ENCODE results near the gene PGM2L1.
"Not testable (repeated sequence)": the region's sequence is repeated elsewhere in the genome, so short reads cannot be mapped to it uniquely, and the experiment has no call there.

Gene PGM2L1

DNA sequence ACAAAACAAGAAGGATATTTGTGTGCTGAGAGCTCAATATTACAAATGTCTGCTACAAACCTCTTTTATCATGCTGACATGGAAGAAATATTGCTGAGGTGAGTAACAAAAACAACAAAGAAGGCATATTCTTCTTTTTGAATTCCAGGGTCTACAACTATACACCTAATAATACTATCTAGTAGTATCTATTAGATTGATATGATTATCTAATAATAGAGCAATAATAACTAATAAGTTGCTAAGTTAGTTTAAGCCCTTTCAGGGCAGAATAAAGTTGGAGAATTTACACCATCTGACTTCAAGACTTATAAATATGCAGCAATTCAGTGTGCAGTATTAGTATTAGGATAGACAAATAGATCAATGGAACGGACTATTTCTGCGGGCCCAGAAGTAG lies 11.4 kb upstream of the PGM2L1 start:
- DNase-seq (ENCODE audit: low read depth): no peak
- no peak overlapping the region for H3K4me3 ChIP-seq (ENCODE audit: low read depth, low read length)

DNA sequence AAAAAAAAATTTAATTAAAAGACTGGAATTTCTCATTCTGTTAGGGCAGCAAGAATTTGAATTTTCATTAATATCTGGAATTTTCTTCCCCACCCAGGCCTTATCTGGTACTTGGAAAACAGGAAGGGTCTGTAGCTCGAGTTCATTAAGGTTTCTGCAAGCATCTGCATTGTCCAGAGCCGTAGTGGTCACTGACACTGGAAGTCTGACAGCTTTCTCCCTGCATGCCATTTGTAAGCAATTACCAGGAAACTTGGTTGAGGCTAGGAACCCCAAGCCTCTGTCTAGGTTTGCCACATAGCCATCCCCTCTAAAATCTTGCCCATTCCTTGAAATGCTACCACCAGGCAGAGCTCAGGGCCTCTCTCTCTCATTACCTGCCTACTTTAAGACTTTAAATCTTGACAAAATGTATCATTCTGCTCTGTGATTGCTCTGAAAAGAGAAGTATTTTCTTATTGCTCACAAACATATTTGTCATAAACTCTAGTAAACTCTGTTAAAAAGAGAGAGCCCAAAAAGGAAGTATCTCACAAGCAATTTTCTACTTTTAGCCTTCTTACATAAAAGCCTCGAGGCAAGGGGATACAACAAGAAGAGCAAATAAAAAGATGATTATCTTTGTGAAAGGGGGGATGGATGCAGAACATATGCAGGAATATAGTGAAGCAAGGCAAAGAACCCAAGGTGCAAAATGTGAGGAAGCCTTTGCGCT lies 5.5 kb upstream of the PGM2L1 start:
- DNase-seq (ENCODE audit: low read depth): no peak
- no peak overlapping the region for H3K4me3 ChIP-seq (ENCODE audit: low read depth, low read length)

DNA sequence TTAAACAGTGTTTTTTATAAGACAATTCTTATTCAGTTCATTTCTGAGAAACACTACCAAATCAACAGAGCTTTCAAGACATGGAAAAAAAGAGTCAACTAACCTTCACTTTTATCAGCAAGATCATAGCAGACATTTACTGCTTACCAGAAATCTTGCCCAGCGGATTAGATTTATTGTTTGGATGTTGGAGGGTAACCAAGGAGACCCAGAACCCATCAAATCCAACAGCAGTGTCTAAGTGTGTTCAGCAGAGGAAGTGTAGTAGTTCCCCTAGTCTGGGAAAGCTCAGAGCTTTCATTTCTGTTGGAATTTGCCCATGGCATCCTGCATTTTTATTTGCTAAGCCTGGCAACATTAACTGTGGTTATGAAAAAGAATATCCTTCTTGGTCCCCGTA lies 2.4 kb upstream of the PGM2L1 start:
- no peak for DNase-seq (ENCODE audit: low read depth)
- H3K4me3 ChIP-seq (ENCODE audit: low read depth, low read length): no peak overlapping the region

DNA sequence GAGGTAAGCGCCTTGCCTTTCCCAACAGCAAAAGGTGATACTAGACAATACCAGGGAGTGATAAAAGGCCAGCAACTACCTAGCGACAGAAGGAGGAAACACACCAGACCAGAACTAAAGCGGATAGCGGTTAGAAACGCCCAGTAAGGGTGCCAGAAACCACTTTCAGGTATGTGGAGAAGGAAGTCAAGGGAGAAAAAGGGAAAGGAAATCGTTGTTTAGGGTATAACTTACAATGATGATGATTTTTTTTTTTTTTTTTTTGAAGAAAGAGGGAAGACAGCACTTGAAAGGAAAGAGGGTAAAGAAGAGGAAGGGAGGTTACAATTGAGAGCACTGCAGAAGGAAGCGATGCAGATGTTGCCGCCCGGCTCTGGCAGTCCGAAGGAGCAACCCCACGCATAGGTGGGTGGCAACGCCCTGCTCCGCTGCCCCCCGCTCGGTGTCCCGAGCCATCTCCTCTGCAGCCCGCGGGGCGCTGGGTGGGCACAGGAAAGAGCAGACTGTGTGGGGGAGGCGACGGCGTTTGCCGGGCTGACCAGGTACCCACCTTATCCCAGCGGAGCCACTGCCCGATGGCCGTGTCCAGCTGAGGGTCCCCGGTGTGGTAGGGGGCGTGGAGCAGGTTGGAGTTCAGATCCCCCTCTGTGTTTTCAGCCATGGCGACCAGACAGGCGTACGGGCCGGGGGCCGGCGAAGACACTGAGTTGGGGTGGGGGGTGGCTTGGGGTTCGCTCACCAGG lies 561 bp downstream of the PGM2L1 start:
- no peak for DNase-seq (ENCODE audit: low read depth)
- peak overlapping the region; percentile 83 for H3K4me3 ChIP-seq (ENCODE audit: low read depth, low read length)

DNA sequence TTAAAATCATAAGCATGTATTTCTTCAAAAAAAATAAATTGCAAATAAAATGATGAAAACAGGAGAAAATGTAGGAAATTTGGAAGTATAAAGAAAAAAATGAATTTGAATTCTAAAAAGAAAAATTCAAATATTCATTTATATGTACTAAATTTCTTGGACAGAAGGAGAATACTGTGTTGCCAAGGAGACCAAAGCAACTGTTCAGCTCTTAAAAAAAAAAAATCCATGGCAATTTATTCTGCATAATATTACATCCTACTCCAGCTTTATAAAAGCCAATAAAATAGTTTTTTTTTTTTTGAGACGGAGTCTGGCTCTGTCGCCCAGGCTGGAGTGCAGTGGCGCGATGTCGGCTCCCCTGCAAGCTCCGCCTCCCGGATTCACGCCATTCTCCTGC lies 6.0 kb downstream of the PGM2L1 start:
- no peak for DNase-seq (ENCODE audit: low read depth)
- H3K4me3 ChIP-seq (ENCODE audit: low read depth, low read length): no peak overlapping the region

DNA sequence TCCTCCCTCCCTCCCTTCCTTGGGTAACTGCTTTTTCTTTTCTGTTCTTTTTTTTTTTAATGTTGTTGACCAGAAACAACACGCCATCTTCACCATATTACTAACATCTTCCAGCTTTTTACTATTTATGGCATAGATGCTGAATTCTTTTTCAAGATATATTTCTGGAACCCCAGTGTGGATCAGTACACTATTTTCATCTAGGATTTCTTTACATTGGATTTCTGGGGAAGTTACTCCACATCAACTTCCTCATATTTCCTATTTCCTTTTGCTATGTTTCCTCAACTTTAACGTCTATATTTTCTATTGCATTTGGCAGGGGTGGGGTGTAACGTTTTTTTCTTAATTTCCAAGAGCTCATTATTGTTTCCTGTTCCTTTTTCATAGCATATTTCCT lies 7.0 kb downstream of the PGM2L1 start:
- H3K4me3 ChIP-seq (ENCODE audit: low read depth, low read length): no peak overlapping the region
- no peak for DNase-seq (ENCODE audit: low read depth)

DNA sequence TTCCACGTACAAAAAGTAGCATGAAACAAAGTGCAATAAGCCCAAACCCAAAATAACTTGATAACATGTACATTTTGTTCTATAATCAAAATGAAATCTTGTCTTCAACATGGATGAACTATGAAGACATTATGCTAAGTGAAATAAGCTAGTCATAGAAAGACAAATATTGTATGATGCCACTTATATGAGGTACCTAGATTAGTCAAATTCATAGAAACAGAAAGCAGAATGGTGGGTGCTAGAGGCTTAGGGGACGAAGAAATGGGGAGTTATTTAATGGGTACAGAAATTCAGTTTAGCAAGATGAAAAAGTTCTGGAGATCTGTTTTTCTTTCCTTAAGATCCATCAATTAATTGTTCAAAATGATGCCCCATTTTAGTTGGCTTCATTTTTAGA lies 7.5 kb downstream of the PGM2L1 start:
- no peak overlapping the region for H3K4me3 ChIP-seq (ENCODE audit: low read depth, low read length)
- DNase-seq (ENCODE audit: low read depth): no peak

DNA sequence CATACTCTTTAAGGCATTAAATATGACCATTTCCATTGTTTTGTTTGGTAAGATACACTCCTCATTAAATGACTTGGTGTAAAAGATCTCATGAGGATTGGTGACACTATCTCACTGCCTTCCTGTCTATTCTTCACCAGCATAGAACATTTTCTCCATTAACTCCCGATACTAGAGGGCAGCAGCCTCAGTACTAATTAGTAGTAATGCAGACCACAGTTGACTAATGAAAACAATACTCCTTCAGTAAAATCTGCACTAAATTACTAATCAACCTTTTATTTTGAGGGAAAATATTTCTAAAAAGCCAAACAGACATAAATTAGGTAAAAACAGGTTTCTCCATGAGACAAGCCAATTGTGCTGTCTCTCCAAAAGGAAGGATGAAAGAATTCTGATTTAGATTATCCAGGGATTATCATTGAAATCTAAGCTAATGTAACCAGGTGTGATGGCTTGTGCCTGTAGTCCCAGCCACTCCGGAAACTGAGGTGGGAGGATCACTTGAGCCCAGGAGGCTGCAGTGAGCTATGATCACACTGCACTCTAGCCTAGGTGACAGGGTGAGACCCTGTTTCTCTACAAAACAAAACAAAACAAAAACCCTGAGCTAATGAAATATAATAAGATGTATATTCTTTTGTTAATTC lies 9.4 kb downstream of the PGM2L1 start:
- no peak overlapping the region for H3K4me3 ChIP-seq (ENCODE audit: low read depth, low read length)
- no peak for DNase-seq (ENCODE audit: low read depth)

DNA sequence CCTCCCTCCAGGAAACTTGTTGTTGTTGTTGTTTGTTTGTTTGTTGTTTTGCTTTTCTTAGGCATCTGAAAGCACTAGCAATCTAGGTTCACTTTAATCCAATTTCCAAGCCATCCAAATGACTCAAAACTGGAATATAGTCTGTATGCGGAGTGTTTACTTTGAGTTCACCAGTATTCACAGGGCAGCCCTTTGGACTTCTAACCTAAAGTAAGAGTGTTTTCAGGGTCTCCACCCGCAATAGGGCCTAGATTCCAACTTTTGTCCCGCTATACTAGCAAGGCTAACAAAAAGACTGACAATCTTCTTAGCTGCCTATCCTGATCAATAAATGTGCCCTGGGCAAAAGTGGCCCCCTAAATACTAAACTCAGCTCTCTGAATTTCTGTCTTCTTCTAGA lies 13.6 kb downstream of the PGM2L1 start:
- DNase-seq (ENCODE audit: low read depth): no peak
- no peak overlapping the region for H3K4me3 ChIP-seq (ENCODE audit: low read depth, low read length)

DNA sequence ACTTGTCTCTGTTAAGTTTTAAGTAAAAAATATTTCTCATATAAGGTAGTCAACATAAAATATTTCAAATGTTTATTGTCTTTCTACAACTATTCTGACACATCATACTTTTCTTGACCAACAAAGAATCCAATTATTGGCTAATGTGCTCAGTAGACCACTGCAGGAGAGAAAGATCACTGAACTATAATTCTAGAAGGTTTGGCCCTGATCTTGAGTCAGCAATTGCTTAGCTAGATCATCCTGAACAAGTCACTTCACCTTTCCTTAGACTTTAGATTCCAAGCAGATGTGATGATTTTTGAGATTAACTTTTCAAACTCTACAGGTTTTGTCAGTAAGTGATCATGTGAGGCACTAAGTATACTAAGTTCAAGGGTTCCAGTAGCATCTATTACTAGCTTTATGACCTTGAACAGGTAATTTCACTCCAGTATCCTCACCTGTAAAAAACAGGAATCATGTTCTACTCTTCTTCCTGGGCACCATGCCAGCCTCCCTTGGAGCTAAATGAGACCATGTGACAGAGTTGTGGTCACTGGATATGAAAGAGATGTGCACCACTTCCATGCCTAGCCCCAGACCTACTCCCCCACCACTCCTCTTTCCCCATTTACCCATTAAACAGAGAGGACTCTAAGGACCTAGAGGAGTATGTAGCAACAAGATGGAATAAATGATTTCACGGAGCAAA lies 17.3 kb downstream of the PGM2L1 start:
- no peak for DNase-seq (ENCODE audit: low read depth)
- H3K4me3 ChIP-seq (ENCODE audit: low read depth, low read length): no peak overlapping the region

DNA sequence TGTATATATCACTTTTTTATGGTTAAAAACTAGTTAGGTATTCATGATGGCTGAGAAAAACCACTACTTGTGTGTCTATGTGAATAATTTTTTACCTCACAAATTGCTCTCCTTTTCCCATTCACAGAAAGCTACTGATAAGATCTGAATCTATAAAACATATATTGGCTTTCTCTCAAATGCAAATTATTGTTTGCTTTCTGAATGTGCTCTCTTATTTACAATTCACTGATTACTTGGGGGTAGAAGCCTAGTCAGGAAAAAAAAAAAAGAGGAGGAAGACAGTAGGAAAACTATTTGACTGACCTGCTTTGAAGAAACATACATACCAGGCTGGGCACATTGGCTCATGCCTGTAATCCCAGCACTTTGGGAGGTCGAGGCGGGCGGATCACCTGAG lies 20.5 kb downstream of the PGM2L1 start:
- DNase-seq (ENCODE audit: low read depth): no peak
- no peak overlapping the region for H3K4me3 ChIP-seq (ENCODE audit: low read depth, low read length)

DNA sequence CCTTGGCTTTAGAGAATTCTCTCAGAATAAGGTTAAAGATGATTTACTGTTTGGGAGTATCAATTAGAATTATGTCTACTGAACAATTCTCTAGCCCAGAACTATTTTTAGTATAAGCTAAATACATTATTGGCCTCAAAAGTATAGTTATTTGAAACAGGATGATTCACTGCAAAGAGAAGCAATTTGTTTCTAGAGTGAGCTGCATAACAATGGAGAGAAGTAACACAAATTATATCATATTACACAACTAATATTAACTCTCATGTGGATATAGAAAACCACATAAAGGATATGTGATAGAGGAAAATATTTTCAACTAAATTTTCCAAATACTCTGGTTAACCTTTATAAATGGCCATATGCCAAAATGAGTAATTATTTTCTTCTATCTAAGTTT lies 24.9 kb downstream of the PGM2L1 start:
- DNase-seq (ENCODE audit: low read depth): no peak
- H3K4me3 ChIP-seq (ENCODE audit: low read depth, low read length): no peak overlapping the region

DNA sequence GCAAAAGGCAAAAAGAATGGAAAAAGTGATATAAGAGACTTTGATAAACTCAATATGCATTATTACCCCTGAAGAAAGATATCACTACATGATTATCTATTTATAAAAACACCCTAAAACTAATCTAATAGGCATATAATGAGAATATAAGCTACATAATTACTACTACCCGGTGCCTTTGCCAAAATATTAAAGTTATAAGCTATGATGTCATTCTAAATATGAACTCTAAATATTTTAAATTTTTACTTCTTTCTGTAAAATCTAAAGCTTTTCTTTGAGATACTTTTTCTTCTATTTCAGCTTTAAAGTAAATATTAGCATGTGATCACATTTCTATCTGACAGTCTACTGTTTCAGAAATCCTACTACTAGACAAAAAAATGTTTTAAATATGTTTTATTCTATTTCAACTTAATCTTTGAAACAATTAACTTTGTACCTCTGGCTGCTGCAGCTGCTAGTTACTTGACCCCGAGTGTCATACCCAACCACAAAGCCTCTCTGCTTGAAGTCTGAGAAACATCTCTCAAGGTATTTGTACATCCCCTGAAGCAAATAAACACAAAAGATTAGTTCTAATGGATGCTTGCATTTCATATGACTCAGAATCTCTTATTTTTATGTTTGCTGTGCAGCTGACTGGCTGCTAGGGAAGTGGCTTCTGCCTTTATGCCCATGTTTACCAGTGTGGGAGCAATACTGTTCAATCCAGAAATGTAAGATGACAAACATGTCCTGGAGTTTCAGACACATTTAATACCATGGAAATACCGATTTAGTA lies 26.8 kb downstream of the PGM2L1 start:
- DNase-seq (ENCODE audit: low read depth): peak; percentile 47
- H3K4me3 ChIP-seq (ENCODE audit: low read depth, low read length): no peak overlapping the region

DNA sequence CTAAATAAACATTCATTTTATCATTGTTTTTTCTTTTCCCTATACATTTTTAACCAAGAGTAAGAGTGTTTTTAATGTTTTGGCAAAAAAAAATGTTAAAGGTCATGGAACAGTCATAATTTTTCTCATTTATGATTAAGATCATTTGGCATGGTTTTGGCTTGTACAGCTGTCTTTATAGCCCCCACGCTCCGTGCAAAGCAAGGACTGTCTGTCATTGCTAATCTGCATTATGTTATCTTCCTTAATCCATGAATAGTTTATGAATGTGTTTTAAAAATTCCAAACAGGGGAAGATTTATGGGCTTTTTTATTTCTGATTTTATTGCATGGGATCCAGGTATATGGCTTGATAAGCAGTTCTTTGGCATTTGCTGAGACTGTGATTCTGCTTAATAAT lies 28.1 kb downstream of the PGM2L1 start:
- no peak for DNase-seq (ENCODE audit: low read depth)
- H3K4me3 ChIP-seq (ENCODE audit: low read depth, low read length): no peak overlapping the region

DNA sequence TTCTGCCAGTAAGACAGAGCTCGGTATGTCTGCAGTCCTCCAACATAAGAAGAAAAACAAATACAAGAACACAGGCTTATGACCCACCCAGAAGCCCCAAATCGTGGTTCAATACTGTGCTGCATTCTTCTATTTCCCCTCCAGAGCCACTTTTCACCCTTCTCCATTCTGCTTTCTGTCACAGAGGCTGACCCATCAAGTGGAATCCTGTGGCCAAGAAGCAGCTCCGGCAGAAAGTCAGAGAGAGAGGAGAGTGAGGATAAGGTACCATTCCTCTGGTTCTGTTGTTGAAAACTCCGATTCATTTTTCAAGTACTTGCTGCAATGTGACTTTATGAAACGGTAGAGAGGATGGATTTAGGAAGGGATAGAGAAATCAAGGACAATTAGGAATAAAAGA lies 30.4 kb downstream of the PGM2L1 start:
- no peak overlapping the region for H3K4me3 ChIP-seq (ENCODE audit: low read depth, low read length)
- DNase-seq (ENCODE audit: low read depth): no peak

DNA sequence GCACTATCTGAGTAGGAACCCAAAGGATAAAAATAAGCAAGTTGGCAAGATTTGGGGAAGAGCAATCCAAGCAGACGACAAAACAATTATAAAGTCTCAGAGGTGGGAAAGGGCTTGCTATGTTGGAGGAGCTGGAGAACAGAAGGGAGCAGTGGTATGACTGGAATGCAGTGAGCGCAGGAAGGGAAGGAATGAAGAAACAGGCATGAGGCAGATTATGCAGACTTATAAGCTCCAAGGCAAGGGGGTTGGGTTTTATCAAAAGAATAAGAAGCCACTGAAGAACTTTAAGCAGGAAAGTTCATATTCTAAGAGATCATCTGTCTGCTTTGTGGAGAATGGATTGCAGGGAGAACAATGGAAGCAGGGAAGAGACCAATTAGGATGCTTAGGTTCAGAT lies 31.7 kb downstream of the PGM2L1 start:
- DNase-seq (ENCODE audit: low read depth): peak; percentile 23
- no peak overlapping the region for H3K4me3 ChIP-seq (ENCODE audit: low read depth, low read length)

DNA sequence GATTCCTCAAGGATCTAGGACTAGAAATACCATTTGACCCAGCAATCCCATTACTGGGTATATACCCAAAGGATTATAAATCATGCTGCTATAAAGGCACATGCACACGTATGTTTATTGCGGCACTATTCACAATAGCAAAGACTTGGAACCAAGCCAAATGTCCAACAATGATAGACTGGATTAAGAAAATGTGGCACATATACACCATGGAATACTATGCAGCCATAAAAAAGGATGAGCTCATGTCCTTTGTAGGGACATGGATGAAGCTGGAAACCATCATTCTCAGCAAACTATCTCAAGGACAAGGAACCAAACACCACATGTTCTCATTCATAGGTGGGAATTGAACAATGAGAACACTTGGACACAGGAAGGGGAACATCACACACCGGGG lies 32.4 kb downstream of the PGM2L1 start:
- DNase-seq (ENCODE audit: low read depth); H3K4me3 ChIP-seq (ENCODE audit: low read depth, low read length): not testable (repeated sequence)

DNA sequence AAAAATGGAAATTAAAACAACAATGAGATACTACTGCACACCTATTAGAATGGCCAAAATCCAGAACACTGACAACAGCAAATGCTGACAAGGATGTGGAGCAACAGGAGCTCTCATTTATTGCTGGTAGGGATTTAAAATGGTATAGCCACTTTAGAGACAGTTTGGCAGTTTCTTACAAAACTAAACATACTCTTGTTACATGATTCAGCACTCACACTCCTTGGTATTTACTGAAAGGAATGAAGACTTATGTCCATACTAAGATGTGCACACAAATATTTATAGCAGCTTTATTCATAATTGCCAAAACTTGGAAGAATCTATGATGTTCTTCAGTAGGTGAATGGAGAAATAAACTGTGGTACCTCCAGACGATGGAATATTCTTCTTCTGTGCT lies 40.8 kb downstream of the PGM2L1 start:
- no peak overlapping the region for H3K4me3 ChIP-seq (ENCODE audit: low read depth, low read length)
- DNase-seq (ENCODE audit: low read depth): no peak

DNA sequence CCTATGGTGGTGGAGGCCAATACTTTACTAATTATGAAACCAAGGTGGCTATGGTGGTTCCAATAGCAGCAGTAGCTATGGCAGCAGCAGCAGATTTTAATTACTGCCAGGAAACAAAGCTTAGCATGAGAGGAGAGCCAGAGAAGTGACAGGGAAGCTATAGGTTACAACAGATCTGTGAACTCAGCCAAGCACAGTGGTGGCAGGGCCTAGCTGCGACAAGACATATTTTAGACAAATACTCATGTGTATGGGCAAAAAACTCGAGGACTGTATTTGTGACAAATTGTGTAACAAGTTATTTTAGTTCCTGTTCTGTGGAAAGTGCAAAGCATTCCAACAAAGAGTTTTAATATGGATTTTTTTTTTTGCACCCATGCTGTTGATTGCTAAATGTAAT lies 42.6 kb downstream of the PGM2L1 start:
- no peak overlapping the region for H3K4me3 ChIP-seq (ENCODE audit: low read depth, low read length)
- no peak for DNase-seq (ENCODE audit: low read depth)

DNA sequence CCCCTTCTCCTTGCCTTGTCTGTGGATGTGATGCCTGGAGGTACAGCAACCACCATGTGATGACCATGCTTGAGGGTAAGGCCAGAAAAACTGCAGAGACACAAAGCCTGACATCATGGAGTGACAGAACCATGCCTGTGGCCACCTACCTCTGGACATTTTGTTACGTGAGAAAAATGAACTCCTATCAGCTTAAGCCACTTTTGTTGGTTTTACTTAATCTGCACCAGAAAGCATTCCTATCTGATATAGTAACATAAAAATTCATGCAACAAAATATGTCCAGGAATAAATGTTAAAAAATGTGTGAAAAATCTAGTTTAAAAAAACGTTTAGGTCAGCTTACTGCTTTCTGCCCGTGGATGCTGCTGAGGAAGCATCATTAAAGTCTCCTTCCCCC lies 44.2 kb downstream of the PGM2L1 start:
- no peak overlapping the region for H3K4me3 ChIP-seq (ENCODE audit: low read depth, low read length)
- DNase-seq (ENCODE audit: low read depth): no peak

Measured in skeletal muscle cell (primary cell).